GM23338 (cell line): ENCODE data around the gene ARAP1. TPM values are rescaled to one million over a fixed set of nuclear protein-coding genes. Genes with fewer than 3 reads are reported as not detected.

Experiments used
- ATAC-seq: fragments of 200-7000 bp; cut with Tn5 transposase; 3 replicates; pipeline ENCODE4 v1.9.1; 2020
- DNase-seq: peaks from one replicate; pipeline ENCODE4 v3.0.0-alpha.2; 2015; ENCODE audit warnings: low spot score
- H2AFZ ChIP-seq: fragments of 200-600 bp; sonication (generic); 2 replicates; pipeline ENCODE4 v1.8.0; 2016; ENCODE audit warnings: antibody characterized with exemption, mild to moderate bottlenecking, moderate library complexity
- H3F3A ChIP-seq: fragments of 200-600 bp; sonication (generic); replicated peaks from 2 replicates; pipeline ENCODE4 v1.8.0; 2017; ENCODE audit warnings: antibody characterized with exemption, mixed run types, low read depth
- H3K27ac ChIP-seq: fragments of 200-600 bp; sonication (generic); 2 replicates; pipeline ENCODE4 v1.6.1; 2016; ENCODE audit warnings: low read depth
- H3K27me3 ChIP-seq: fragments of 200-600 bp; sonication (generic); 2 replicates; pipeline ENCODE4 v1.8.0; 2016; ENCODE audit warnings: mild to moderate bottlenecking, mixed run types, moderate library complexity; ENCODE audit not compliant: insufficient read depth
- H3K36me3 ChIP-seq: fragments of 200-600 bp; sonication (generic); 2 replicates; pipeline ENCODE4 v1.8.0; 2016; ENCODE audit warnings: mild to moderate bottlenecking; ENCODE audit not compliant: insufficient read depth
- H3K4me1 ChIP-seq: fragments of 200-600 bp; sonication (generic); 2 replicates; pipeline ENCODE4 v1.8.0; 2016; ENCODE audit warnings: mild to moderate bottlenecking, moderate library complexity; ENCODE audit not compliant: insufficient read depth
- H3K4me2 ChIP-seq: fragments of 200-600 bp; sonication (generic); 2 replicates; pipeline ENCODE4 v1.7.1; 2017; ENCODE audit warnings: mixed run types
- H3K4me3 ChIP-seq: fragments of 200-600 bp; sonication (generic); 2 replicates; pipeline ENCODE4 v1.6.1; 2016; ENCODE audit warnings: mixed run types
- H3K79me2 ChIP-seq: fragments of 200-600 bp; sonication (generic); replicated peaks from 2 replicates; pipeline ENCODE4 v1.8.0; 2017; ENCODE audit warnings: mild to moderate bottlenecking; ENCODE audit not compliant: insufficient read depth
- H3K9me2 ChIP-seq: fragments of 200-600 bp; sonication (generic); 2 replicates; pipeline ENCODE4 v1.8.0; 2017; ENCODE audit not compliant: insufficient read depth
- H4K20me1 ChIP-seq: fragments of 200-600 bp; sonication (generic); replicated peaks from 2 replicates; pipeline ENCODE4 v1.8.0; 2017; ENCODE audit warnings: mild to moderate bottlenecking; ENCODE audit not compliant: insufficient read depth
- H3K27ac Mint-ChIP-seq: 2 replicates; pipeline ENCODE4 v1.8.0; 2020; ENCODE audit warnings: inconsistent platforms, mild to moderate bottlenecking, moderate library complexity, mixed read lengths
- H3K27me3 Mint-ChIP-seq: 3 replicates; pipeline ENCODE4 v1.8.0; 2022; ENCODE audit warnings: low read depth, mild to moderate bottlenecking, moderate library complexity, mixed read lengths, inconsistent platforms; ENCODE audit not compliant: insufficient read depth, poor library complexity
- H3K36me3 Mint-ChIP-seq: 3 replicates; pipeline ENCODE4 v1.8.0; 2021; ENCODE audit warnings: low read depth, mild to moderate bottlenecking, inconsistent platforms, moderate library complexity, mixed read lengths
- H3K4me1 Mint-ChIP-seq: 3 replicates; pipeline ENCODE4 v1.8.0; 2020; ENCODE audit warnings: mild to moderate bottlenecking, inconsistent platforms, mixed read lengths
- H3K4me3 Mint-ChIP-seq: 3 replicates; pipeline ENCODE4 v1.8.0; 2021; ENCODE audit warnings: moderate library complexity, mild to moderate bottlenecking, inconsistent platforms, mixed read lengths
- H3K9me3 Mint-ChIP-seq: 3 replicates; pipeline ENCODE4 v1.8.0; 2020; ENCODE audit warnings: moderate library complexity, mild to moderate bottlenecking, inconsistent platforms, mixed read lengths
- CTCF ChIP-seq, 2 experiments: fragments of 200-600 bp in 1 of 2; sonication (generic) in 1 of 2; conservative IDR thresholded peaks; 2 replicates each; pipeline versions ENCODE4 v1.5.1 to v1.6.1; 2016 to 2017; ENCODE audit warnings: antibody characterized with exemption in 2 of 2, low read depth in 2 of 2, mild to moderate bottlenecking in 2 of 2, moderate library complexity in 1 of 2
- EZH2 ChIP-seq: fragments of 200-600 bp; sonication (generic); IDR thresholded peaks from one replicate; pipeline ENCODE4 v1.8.0; 2017; ENCODE audit warnings: antibody characterized with exemption, mild to moderate bottlenecking, low read depth; ENCODE audit not compliant: unreplicated experiment
- EZH2phosphoT487 ChIP-seq: fragments of 200-600 bp; sonication (generic); IDR thresholded peaks from one replicate; pipeline ENCODE4 v1.8.1; 2018; ENCODE audit warnings: antibody characterized with exemption; ENCODE audit not compliant: unreplicated experiment
- JUNB ChIP-seq: IDR thresholded peaks from one replicate; pipeline ENCODE4 v1.6.1; 2016; ENCODE audit warnings: antibody characterized with exemption; ENCODE audit not compliant: unreplicated experiment
- POLR2AphosphoS5 ChIP-seq: IDR thresholded peaks from 2 replicates; pipeline ENCODE4 v1.6.1; 2016; ENCODE audit warnings: antibody characterized with exemption, low read depth
- REST ChIP-seq: IDR thresholded peaks from one replicate; pipeline ENCODE4 v1.6.1; 2018; ENCODE audit warnings: antibody characterized with exemption; ENCODE audit not compliant: unreplicated experiment
- STAT1 ChIP-seq: IDR thresholded peaks from one replicate; pipeline ENCODE4 v1.6.1; 2016; ENCODE audit warnings: antibody characterized with exemption; ENCODE audit not compliant: unreplicated experiment
- ZNF114 ChIP-seq: fragments of 250-450 bp; sonication (Bioruptor Pico); IDR thresholded peaks from 2 replicates; pipeline ENCODE4 v1.5.0; 2020; ENCODE audit warnings: mild to moderate bottlenecking, moderate library complexity
- ZNF462 ChIP-seq: fragments of 250-450 bp; sonication (Bioruptor Pico); IDR thresholded peaks from 2 replicates; pipeline ENCODE4 v1.5.0; 2020; ENCODE audit warnings: mild to moderate bottlenecking, moderate library complexity
- polyA plus RNA-seq: library from polyadenylated mRNA; unstranded; fragments of >200 nt; fragmentation: Nextera tagmentation; extraction: Ambion mirVana; gene quantifications from 2 replicates; pipeline ENCODE4 v1.2.1, GENCODE V29; 2016
- total RNA-seq: library from RNA; depleted of rRNA; stranded (reverse); fragments of >200 nt; shearing (Covaris generic); gene quantifications from 2 replicates; pipeline ENCODE4 v1.2.3, GENCODE V29; 2014

ARAP1 gene
- total and polyA plus RNA-seq, 2 experiments from 2014 or later = 24.5 to 116 TPM

DNA sequence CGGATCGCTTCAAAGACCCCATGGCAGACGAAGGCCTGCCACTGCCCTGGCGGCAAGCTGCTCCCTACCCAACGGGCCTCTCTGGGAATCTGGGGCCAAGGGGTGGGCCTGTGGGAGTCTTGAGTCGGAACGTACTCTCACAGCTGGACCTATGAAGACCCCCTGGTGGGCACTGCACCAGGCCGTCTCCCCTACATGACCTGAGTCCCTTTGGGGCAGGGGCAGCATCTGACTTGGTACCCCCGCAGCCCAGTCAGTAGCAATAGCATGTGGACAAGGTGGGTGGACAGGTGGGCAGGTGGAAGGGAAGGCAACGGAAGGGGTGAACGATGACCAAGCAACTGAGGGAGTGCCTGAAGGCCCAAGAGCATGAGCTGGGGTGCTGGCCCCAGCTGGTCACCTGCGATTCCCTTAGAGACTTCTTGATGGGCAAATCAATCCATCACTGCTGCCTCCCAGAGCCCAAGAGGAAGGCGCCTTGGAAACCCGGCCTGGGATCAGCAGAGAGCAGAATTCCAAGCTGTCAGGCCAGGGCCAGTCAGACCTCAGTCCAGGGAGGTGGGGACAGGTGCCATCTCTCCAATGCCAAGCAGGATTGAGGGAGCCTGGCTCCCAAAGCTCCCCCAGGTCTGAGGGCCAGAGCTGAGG is 35.3 kb downstream of the ARAP1 start:
- TF ChIP-seq STAT1 = no peak
- no peak for TF ChIP-seq JUNB
- TF ChIP-seq CTCF (conservative IDR thresholded peaks at IDR 0.05; ENCODE audit: low read depth in 2 of 2) = no peak
- no peak for TF ChIP-seq EZH2
- TF ChIP-seq ZNF114 (CRISPR knock-in tag) = no peak
- TF ChIP-seq REST = no peak
- no peak for TF ChIP-seq EZH2phosphoT487
- TF ChIP-seq POLR2AphosphoS5 = no peak
- TF ChIP-seq ZNF462 (CRISPR knock-in tag) = no peak
- Histone ChIP-seq H3F3A (no peaks in the 10 kb centered on the region), H3K79me2 (peaks cover 26% of the 10 kb centered on the region), H3K27me3 (no peaks in the 10 kb centered on the region), H3K4me3 (no peak overlapping the region), H4K20me1 (peaks cover 17% of the 10 kb centered on the region; the same call in 1 of the 2 replicates), H3K4me2 (no peak overlapping the region), H3K4me1 (no peaks in the 10 kb centered on the region), H3K36me3 (no peaks in the 10 kb centered on the region), H2AFZ (no peak overlapping the region), H3K27ac (no peak overlapping the region), H3K9me2 (no peaks in the 10 kb centered on the region)
- Mint-ChIP-seq H3K36me3 (peaks cover 7% of the 10 kb centered on the region; the same call in 2 of the 3 replicates), H3K27ac (no peak overlapping the region), H3K27me3 (peaks cover 5% of the 10 kb centered on the region), H3K4me3 (no peak overlapping the region), H3K4me1 (peaks cover 27% of the 10 kb centered on the region), H3K9me3 (no peaks in the 10 kb centered on the region)
- ATAC-seq (no peak), DNase-seq (no peak)
